IPS DF 6.9 (cell line): ENCODE measurements around the gene LSM3.
"Not testable (repeated sequence)": the region's sequence is repeated elsewhere in the genome, so short reads cannot be mapped to it uniquely, and the experiment has no call there.

Experiments used
- DNase-seq: peaks from one replicate; pipeline ENCODE4 v3.0.0-alpha.2; 2013; ENCODE audit warnings: low read depth, low spot score
- H3K27ac ChIP-seq: one replicate; pipeline ENCODE4 v1.5.1; 2013; ENCODE audit warnings: low read length, control low read depth
- H3K27me3 ChIP-seq: 2 replicates; pipeline ENCODE4 v1.6.1; 2013; ENCODE audit warnings: mild to moderate bottlenecking, low read length; ENCODE audit not compliant: control insufficient read depth, insufficient read depth
- H3K36me3 ChIP-seq: 2 replicates; pipeline ENCODE4 v1.6.1; 2013; ENCODE audit warnings: low read length; ENCODE audit not compliant: control insufficient read depth, insufficient read depth
- H3K4me1 ChIP-seq: 2 replicates; pipeline ENCODE4 v1.6.1; 2013; ENCODE audit warnings: low read length; ENCODE audit not compliant: control insufficient read depth, insufficient read depth
- H3K4me3 ChIP-seq: 2 replicates; pipeline ENCODE4 v1.5.1; 2013; ENCODE audit warnings: mild to moderate bottlenecking, low read length
- H3K9me3 ChIP-seq: 2 replicates; pipeline ENCODE4 v1.6.1; 2013; ENCODE audit warnings: low read length, inconsistent platforms; ENCODE audit not compliant: control insufficient read depth, insufficient read depth
- WGBS: extraction: QIAGEN DNeasy Blood & Tissue Kit; methylation state at CpG from one replicate; pipeline ENCODE4 v1.1.7; 2013; ENCODE audit warnings: mixed read lengths, missing lambda C conversion rate; ENCODE audit not compliant: insufficient read length, insufficient coverage; 5-methylcytosine and 5-hydroxymethylcytosine counted together

LSM3 gene

GRCh38 chr3:14221902-14222301 is 43.3 kb downstream of the LSM3 start:
- no peak overlapping the region for H3K27ac ChIP-seq
- H3K4me3 ChIP-seq, result no peak overlapping the region
- no peak for DNase-seq
- no peaks in the 10 kb centered on the region for H3K4me1 ChIP-seq
- H3K9me3 ChIP-seq, result no peaks in the 10 kb centered on the region
- no CpG with 5 or more reads among the region's 1 CpG for WGBS
- H3K27me3 ChIP-seq, result no peaks in the 10 kb centered on the region
- H3K36me3 ChIP-seq, result no peaks in the 10 kb centered on the region

GRCh38 chr3:14222457-14222856 is 43.8 kb downstream of the LSM3 start:
- no peak overlapping the region for H3K4me3 ChIP-seq
- H3K27ac ChIP-seq, result no peak overlapping the region
- no peak for DNase-seq
- H3K9me3 ChIP-seq, result no peaks in the 10 kb centered on the region
- no peaks in the 10 kb centered on the region for H3K36me3 ChIP-seq
- WGBS, result no CpG with 5 or more reads among the region's 1 CpG
- H3K4me1 ChIP-seq, result no peaks in the 10 kb centered on the region
- H3K27me3 ChIP-seq, result no peaks in the 10 kb centered on the region

- no peaks in the 10 kb centered on the region for H3K27me3 ChIP-seq
- no peak for DNase-seq
- no CpG with 5 or more reads among the region's 3 CpGs for WGBS
- no peaks in the 10 kb centered on the region for H3K4me1 ChIP-seq
- no peak overlapping the region for H3K4me3 ChIP-seq
- no peaks in the 10 kb centered on the region for H3K36me3 ChIP-seq
- H3K9me3 ChIP-seq, result no peaks in the 10 kb centered on the region
- H3K27ac ChIP-seq, result no peak overlapping the region
Observed at GRCh38 chr3:14222900-14223594, 44.4 kb downstream of the LSM3 start.

DNA sequence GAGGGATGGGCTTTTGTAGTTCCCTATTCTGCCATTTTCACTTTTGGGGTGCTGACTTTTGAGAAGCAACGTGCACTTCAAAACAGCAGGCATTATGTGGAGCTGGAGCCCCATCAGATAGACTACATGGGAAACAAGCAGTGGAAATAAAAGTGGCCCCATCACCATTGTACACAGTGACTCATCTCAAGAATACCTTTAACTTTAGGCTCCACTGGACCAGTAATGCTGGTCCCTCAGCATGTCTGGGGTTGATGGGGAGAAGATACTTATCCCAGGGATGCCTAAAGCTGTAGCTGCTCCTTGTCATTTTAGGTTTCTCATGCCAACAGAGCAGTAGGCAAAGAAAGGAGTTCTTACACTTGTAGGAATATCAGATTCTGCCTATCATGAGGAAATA is 45.0 kb downstream of the LSM3 start:
- Histone ChIP-seq H3K36me3 (no peaks in the 10 kb centered on the region), H3K27ac (no peak overlapping the region), H3K27me3 (no peaks in the 10 kb centered on the region), H3K4me3 (no peak overlapping the region), H3K4me1 (no peaks in the 10 kb centered on the region), H3K9me3 (no peaks in the 10 kb centered on the region)
- DNase-seq, result no peak
- no CpG with 5 or more reads among the region's 1 CpG for WGBS

- Histone ChIP-seq H3K4me1 (no peaks in the 10 kb centered on the region), H3K36me3 (no peaks in the 10 kb centered on the region), H3K27ac (no peak overlapping the region), H3K27me3 (no peaks in the 10 kb centered on the region), H3K4me3 (no peak overlapping the region), H3K9me3 (no peaks in the 10 kb centered on the region)
- no CpG with 5 or more reads among the region's 6 CpGs for WGBS
- no peak for DNase-seq
Observed at GRCh38 chr3:14224895-14225294, 46.3 kb downstream of the LSM3 start.

DNA sequence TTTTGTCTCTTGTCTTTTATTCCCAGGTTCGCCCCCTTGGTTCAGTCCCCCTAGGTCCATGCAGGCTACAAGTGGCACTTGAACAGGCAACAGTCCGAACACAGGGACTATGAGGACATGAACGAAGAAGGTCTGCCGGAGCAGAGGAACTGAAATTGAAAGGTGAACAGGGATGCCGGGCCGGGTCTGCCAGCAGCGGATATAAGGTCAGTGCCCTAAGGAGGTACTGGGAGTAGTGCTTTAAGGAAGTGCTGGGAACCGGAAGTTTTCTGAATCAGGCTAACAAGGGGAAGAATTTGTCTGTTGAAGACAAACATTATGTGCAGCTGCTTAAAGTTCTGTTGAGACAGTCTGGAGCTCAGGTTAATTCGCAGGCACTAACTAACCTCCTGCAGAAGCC is 46.8 kb downstream of the LSM3 start:
- no peaks in the 10 kb centered on the region for H3K27me3 ChIP-seq
- no peaks in the 10 kb centered on the region for H3K4me1 ChIP-seq
- H3K9me3 ChIP-seq, result no peaks in the 10 kb centered on the region
- no peak overlapping the region for H3K4me3 ChIP-seq
- H3K36me3 ChIP-seq, result no peaks in the 10 kb centered on the region
- no CpG with 5 or more reads among the region's 9 CpGs for WGBS
- no peak overlapping the region for H3K27ac ChIP-seq
- no peak for DNase-seq

DNA sequence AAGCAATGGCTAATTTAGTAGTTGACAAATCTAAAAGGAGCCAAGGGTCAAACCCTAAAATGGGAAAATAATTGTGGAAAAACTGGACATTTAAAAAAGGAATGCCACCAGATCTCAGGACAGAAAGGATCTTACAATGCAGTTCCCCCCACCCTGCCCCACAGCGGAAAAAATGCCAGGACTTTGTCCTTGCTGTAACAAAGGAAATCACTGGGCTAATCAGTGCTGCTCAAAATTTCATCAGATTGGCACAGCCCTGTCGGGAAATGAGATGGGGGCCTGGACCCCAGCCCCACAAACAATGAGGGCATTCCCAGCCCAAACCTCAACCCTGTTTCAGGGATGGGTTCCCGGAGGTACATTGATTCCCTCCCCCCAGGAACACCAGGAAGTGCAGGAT is 47.7 kb downstream of the LSM3 start:
- not testable (repeated sequence) for H3K4me3 ChIP-seq, DNase-seq, H3K4me1 ChIP-seq, H3K27me3 ChIP-seq, H3K27ac ChIP-seq, H3K36me3 ChIP-seq, H3K9me3 ChIP-seq
- no CpG with 5 or more reads among the region's 3 CpGs for WGBS

- H3K27ac ChIP-seq, result no peak overlapping the region
- H3K4me3 ChIP-seq, result no peak overlapping the region
- no peaks in the 10 kb centered on the region for H3K27me3 ChIP-seq
- H3K4me1 ChIP-seq, result no peaks in the 10 kb centered on the region
- H3K36me3 ChIP-seq, result no peaks in the 10 kb centered on the region
- WGBS, result no CpG with 5 or more reads among the region's 1 CpG
- no peaks in the 10 kb centered on the region for H3K9me3 ChIP-seq
- DNase-seq, result no peak
Observed at GRCh38 chr3:14227856-14228255, 49.2 kb downstream of the LSM3 start.

GRCh38 chr3:14228681-14229470 is 50.3 kb downstream of the LSM3 start:
- no peaks in the 10 kb centered on the region for H3K36me3 ChIP-seq
- no peak overlapping the region for H3K27ac ChIP-seq
- WGBS, result no CpG with 5 or more reads among the region's 8 CpGs

GRCh38 chr3:14229695-14230094 is 51.1 kb downstream of the LSM3 start:
- not testable (repeated sequence) for H3K27ac ChIP-seq, H3K4me3 ChIP-seq, H3K27me3 ChIP-seq, H3K4me1 ChIP-seq, H3K36me3 ChIP-seq, H3K9me3 ChIP-seq, DNase-seq
- no CpG with 5 or more reads among the region's 6 CpGs for WGBS

More at GRCh38 chr3:14228681-14229470, 50.3 kb downstream of the LSM3 start:
- Histone ChIP-seq H3K9me3 (no peaks in the 10 kb centered on the region), H3K4me1 (no peaks in the 10 kb centered on the region), H3K27me3 (no peaks in the 10 kb centered on the region), H3K4me3 (no peak overlapping the region)
- DNase-seq, result no peak

DNA sequence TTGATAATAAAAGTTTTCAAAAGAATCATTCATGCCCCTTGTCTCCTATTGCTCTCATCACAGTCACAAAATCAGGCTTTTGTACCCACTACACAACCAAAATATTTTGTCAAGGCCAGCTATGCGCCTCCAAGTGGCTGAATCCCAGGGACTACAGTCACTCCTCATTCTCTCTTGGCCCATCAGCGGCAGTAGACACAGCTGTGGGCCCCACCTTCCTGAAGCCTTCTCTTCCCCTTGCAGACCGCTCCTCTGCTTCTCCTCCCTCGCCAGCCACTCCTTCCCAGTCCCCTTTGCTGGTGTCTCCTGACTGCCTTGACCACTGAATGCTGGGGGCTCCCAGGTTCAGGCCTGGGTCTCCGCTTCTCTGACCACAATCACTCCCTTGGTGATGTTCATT is 52.1 kb downstream of the LSM3 start:
- Histone ChIP-seq H3K9me3 (no peaks in the 10 kb centered on the region), H3K4me3 (no peak overlapping the region), H3K4me1 (no peaks in the 10 kb centered on the region), H3K27ac (no peak overlapping the region), H3K36me3 (no peaks in the 10 kb centered on the region), H3K27me3 (no peaks in the 10 kb centered on the region)
- no peak for DNase-seq
- no CpG with 5 or more reads among the region's 5 CpGs for WGBS
